IPS-18c (cell line): ENCODE data around the gene SH2B2.
A peak's percentile ranks its signal among the peaks of the same experiment; 100 is the strongest.

Source experiments
- H3K4me3 ChIP-seq: 2 replicates; pipeline ENCODE4 v1.7.0; 2013; ENCODE audit warnings: low read depth, mild to moderate bottlenecking, low read length, moderate library complexity; ENCODE audit not compliant: insufficient read depth
- H3K9me3 ChIP-seq: one replicate; pipeline ENCODE4 v1.6.1; 2013; ENCODE audit warnings: mild to moderate bottlenecking, low read length, moderate library complexity; ENCODE audit not compliant: control insufficient read depth, insufficient read depth

The SH2B2 gene

GRCh38 chr7:102281785-102282184 is 4.9 kb upstream of the SH2B2 start:
- Histone ChIP-seq H3K9me3 (peaks cover 5% of the 10 kb centered on the region), H3K4me3 (no peak overlapping the region)

- no peak overlapping the region for H3K4me3 ChIP-seq
- peaks cover 5% of the 10 kb centered on the region for H3K9me3 ChIP-seq
Observed at GRCh38 chr7:102282465-102283362, 4.0 kb upstream of the SH2B2 start.

GRCh38 chr7:102283477-102284189 is 3.0 kb upstream of the SH2B2 start:
- Histone ChIP-seq H3K9me3 (peaks cover 5% of the 10 kb centered on the region), H3K4me3 (no peak overlapping the region)

GRCh38 chr7:102284399-102284798 is 2.3 kb upstream of the SH2B2 start:
- peaks cover 5% of the 10 kb centered on the region for H3K9me3 ChIP-seq
- no peak overlapping the region for H3K4me3 ChIP-seq

- no peak overlapping the region for H3K4me3 ChIP-seq
- H3K9me3 ChIP-seq = peaks cover 3% of the 10 kb centered on the region
Observed at GRCh38 chr7:102284891-102285539, 1.7 kb upstream of the SH2B2 start.

- Histone ChIP-seq H3K4me3 (peak overlapping the region; percentile 73; the same call in 1 of the 2 replicates), H3K9me3 (peaks cover 2% of the 10 kb centered on the region)
Observed at GRCh38 chr7:102285540-102286236, 980 bp upstream of the SH2B2 start.

- H3K4me3 ChIP-seq = peak overlapping the region; percentile 87
- H3K9me3 ChIP-seq = peaks cover 2% of the 10 kb centered on the region
Observed at GRCh38 chr7:102287111-102287980, 678 bp downstream of the SH2B2 start.

GRCh38 chr7:102287981-102288278 is 1.3 kb downstream of the SH2B2 start:
- H3K4me3 ChIP-seq = peak overlapping the region; percentile 87
- H3K9me3 ChIP-seq = peaks cover 2% of the 10 kb centered on the region

- H3K4me3 ChIP-seq = peak overlapping the region; percentile 87; the same call in 1 of the 2 replicates
- H3K9me3 ChIP-seq = peaks cover 2% of the 10 kb centered on the region
Observed at GRCh38 chr7:102288285-102288930, 1.7 kb downstream of the SH2B2 start.

- H3K9me3 ChIP-seq = peaks cover 2% of the 10 kb centered on the region
- no peak overlapping the region for H3K4me3 ChIP-seq
Observed at GRCh38 chr7:102289057-102289456, 2.4 kb downstream of the SH2B2 start.

- no peak overlapping the region for H3K4me3 ChIP-seq
Observed at GRCh38 chr7:102291056-102291915, 4.6 kb downstream of the SH2B2 start.

GRCh38 chr7:102291916-102292267 is 5.2 kb downstream of the SH2B2 start:
- Histone ChIP-seq H3K4me3 (no peak overlapping the region), H3K9me3 (no peaks in the 10 kb centered on the region)

More at GRCh38 chr7:102291056-102291915, 4.6 kb downstream of the SH2B2 start:
- peaks cover 2% of the 10 kb centered on the region for H3K9me3 ChIP-seq

- Histone ChIP-seq H3K4me3 (peak overlapping the region; percentile 40), H3K9me3 (no peaks in the 10 kb centered on the region)
Observed at GRCh38 chr7:102292813-102293798, 6.4 kb downstream of the SH2B2 start.

- Histone ChIP-seq H3K9me3 (no peaks in the 10 kb centered on the region), H3K4me3 (no peak overlapping the region)
Observed at GRCh38 chr7:102294589-102294988, 7.9 kb downstream of the SH2B2 start.
